ENCODE results near the gene KRT76. TPM values are rescaled to one million over a fixed set of nuclear protein-coding genes. Genes with fewer than 3 reads are reported as not detected.

The KRT76 gene
- total and polyA plus RNA-seq, 10 of the 15 experiments (the other 5 are each of a cell fraction or from before 2014, with no cell fraction given) = not detected

- DNase-seq (ENCODE audit: low read depth, low spot score) (no peak), ATAC-seq (no peak), FAIRE-seq (no peak)
- ChIA-PET RAD21 (ENCODE audit: unreplicated experiment) (no interaction called here), SMC1A (ENCODE audit: uncharacterized antibody, unreplicated experiment) (no interaction called here), CTCF (no interaction called here), POLR2A (no interaction called here)
- no peak overlapping the region for H3K4me2 ChIP-seq (ENCODE audit: control insufficient read depth, insufficient read depth)
- H3K4me1 ChIP-seq (ENCODE audit: control insufficient read depth, insufficient read depth, low read length) = no peaks in the 10 kb centered on the region
- H3K27ac ChIP-seq (ENCODE audit: control insufficient read depth, insufficient read depth) = no peak overlapping the region
- H3K9me3 ChIP-seq (replicated peaks; ENCODE audit: control insufficient read depth, insufficient read depth, low read length) = no peaks in the 10 kb centered on the region
- WGBS (ENCODE audit: insufficient coverage, insufficient replicate concordance, low lambda C conversion rate, missing lambda C conversion rate) = 7% methylated on average over 1 of the region's 1 CpG
- no peak for TF ChIP-seq CBX3 (IDR thresholded peaks at IDR 0.05; ENCODE audit: borderline replicate concordance, low read depth)
- no peak for TF ChIP-seq USF2 (IDR thresholded peaks at IDR 0.05; ENCODE audit: borderline replicate concordance, low read depth, low read length)
- TF ChIP-seq, protein P1, sequence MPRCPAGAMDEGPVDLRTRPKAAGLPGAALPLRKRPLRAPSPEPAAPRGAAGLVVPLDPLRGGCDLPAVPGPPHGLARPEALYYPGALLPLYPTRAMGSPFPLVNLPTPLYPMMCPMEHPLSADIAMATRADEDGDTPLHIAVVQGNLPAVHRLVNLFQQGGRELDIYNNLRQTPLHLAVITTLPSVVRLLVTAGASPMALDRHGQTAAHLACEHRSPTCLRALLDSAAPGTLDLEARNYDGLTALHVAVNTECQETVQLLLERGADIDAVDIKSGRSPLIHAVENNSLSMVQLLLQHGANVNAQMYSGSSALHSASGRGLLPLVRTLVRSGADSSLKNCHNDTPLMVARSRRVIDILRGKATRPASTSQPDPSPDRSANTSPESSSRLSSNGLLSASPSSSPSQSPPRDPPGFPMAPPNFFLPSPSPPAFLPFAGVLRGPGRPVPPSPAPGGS (IDR thresholded peaks at IDR 0.05; ENCODE audit: borderline replicate concordance, insufficient read depth, low read depth, low read length, poor library complexity, severe bottlenecking) = no peak
- TF ChIP-seq CBFB (IDR thresholded peaks at IDR 0.05; ENCODE audit: low read depth) = no peak
- TF ChIP-seq BACH1 (IDR thresholded peaks at IDR 0.05; ENCODE audit: borderline replicate concordance) = no peak
- no peak for TF ChIP-seq MYB (IDR thresholded peaks at IDR 0.05; ENCODE audit: borderline replicate concordance, low read depth, low read length)
- TF ChIP-seq PAX8 (IDR thresholded peaks at IDR 0.05) = no peak
- TF ChIP-seq MEF2B (IDR thresholded peaks at IDR 0.05; ENCODE audit: partially characterized antibody, poor library complexity, severe bottlenecking) = no peak
- TF ChIP-seq FOXK2 (IDR thresholded peaks at IDR 0.05) = no peak
- TF ChIP-seq MYC (IDR thresholded peaks at IDR 0.05; ENCODE audit: insufficient read depth, insufficient read length, insufficient replicate concordance, low read length, severe bottlenecking) = no peak
- TF ChIP-seq SREBF1 (IDR thresholded peaks at IDR 0.05; ENCODE audit: low read length) = no peak
- TF ChIP-seq RAD21 (IDR thresholded peaks at IDR 0.05; ENCODE audit: insufficient read depth, low read depth, low read length) = no peak
- no peak for TF ChIP-seq RB1 (IDR thresholded peaks at IDR 0.05; ENCODE audit: borderline replicate concordance)
- no peaks in the 10 kb centered on the region; a peak in 1 of 4 replicates for H3K27me3 ChIP-seq (replicated peaks in 1 of 2; ENCODE audit: control insufficient read depth in 2 of 2, insufficient read depth in 2 of 2, low read length in 1 of 2)
- H3K79me2 ChIP-seq (ENCODE audit: control insufficient read depth, insufficient read depth, low read length) = no peaks in the 10 kb centered on the region
- in situ Hi-C loops (cut with MboI) (no loop called here), intact Hi-C loops (cut with micrococcal nuclease; ENCODE audit: unreplicated experiment) (no loop called here)
- H4K20me1 ChIP-seq (ENCODE audit: control insufficient read depth, insufficient read depth) = no peaks in the 10 kb centered on the region
- no peak overlapping the region for H3K9ac ChIP-seq (ENCODE audit: control insufficient read depth, insufficient read depth, low read length)
- no peak overlapping the region for H3K4me3 ChIP-seq
- no peaks in the 10 kb centered on the region for H3K36me3 ChIP-seq (ENCODE audit: control insufficient read depth in 2 of 2, insufficient read depth in 2 of 2, low read length in 1 of 2)
- BruUV-seq (replicated peaks) = no TSS peak
- H2AFZ ChIP-seq (ENCODE audit: control insufficient read depth, low read depth, low read length) = no peak overlapping the region
Measured at GRCh38 chr12:52744493-52745156, 32.5 kb downstream of the KRT76 start.

Data from GM12878 (cell line).